CD4-positive, CD25-positive, alpha-beta regulatory T cell (primary cell): ENCODE data around the gene CEP112. TPM values are rescaled to one million over a fixed set of nuclear protein-coding genes. Genes with fewer than 3 reads are reported as not detected.

ENCODE experiments used
- ATAC-seq, 2 donors: fragments of 150-1000 bp; cut with Tn5 transposase; one replicate each; pipeline ENCODE4 v1.10.0; 2021; ENCODE audit warnings: low read depth in 2 of 2, moderate number of reproducible peaks in 2 of 2, moderate library complexity in 1 of 2
- DNase-seq, 3 donors: peaks; one replicate each; pipeline versions ENCODE4 v3.0.0 to v3.0.0-alpha.2; 2012 to 2022; ENCODE audit warnings: mixed read lengths in 1 of 3
- H3K27ac ChIP-seq: one replicate; pipeline ENCODE4 v1.7.0; 2013; ENCODE audit warnings: mild to moderate bottlenecking, low read length; ENCODE audit not compliant: insufficient read depth, poor library complexity, severe bottlenecking
- H3K27me3 ChIP-seq: one replicate; pipeline ENCODE4 v1.7.0; 2013; ENCODE audit warnings: low read length; ENCODE audit not compliant: control insufficient read depth, insufficient read depth
- H3K36me3 ChIP-seq: one replicate; pipeline ENCODE4 v1.7.0; 2013; ENCODE audit warnings: mild to moderate bottlenecking, low read length, moderate library complexity; ENCODE audit not compliant: control insufficient read depth, insufficient read depth
- H3K4me1 ChIP-seq: 2 replicates; pipeline ENCODE4 v1.7.0; 2013; ENCODE audit warnings: mild to moderate bottlenecking, low read length; ENCODE audit not compliant: insufficient read depth, control insufficient read depth, poor library complexity, severe bottlenecking
- H3K4me3 ChIP-seq: one replicate; pipeline ENCODE4 v1.7.0; 2013; ENCODE audit warnings: low read depth, mild to moderate bottlenecking, low read length, moderate library complexity
- H3K9me3 ChIP-seq, 2 experiments: 1 replicate in 1 of 2; 2 replicates in 1 of 2; pipeline ENCODE4 v1.7.0; 2013; ENCODE audit warnings: low read length in 2 of 2, mild to moderate bottlenecking in 1 of 2, moderate library complexity in 1 of 2; ENCODE audit not compliant: control insufficient read depth in 2 of 2
- H3K27ac Mint-ChIP-seq, 3 donors: one replicate each; pipeline ENCODE4 v1.8.0; 2020 to 2022; ENCODE audit warnings: mild to moderate bottlenecking in 3 of 3, mixed read lengths in 3 of 3, moderate library complexity in 2 of 3
- H3K27me3 Mint-ChIP-seq: one replicate; pipeline ENCODE4 v1.8.0; 2022; ENCODE audit warnings: mild to moderate bottlenecking, mixed read lengths
- H3K36me3 Mint-ChIP-seq: one replicate; pipeline ENCODE4 v1.8.0; 2020; ENCODE audit warnings: mixed read lengths
- H3K4me1 Mint-ChIP-seq, 4 donors: one replicate each; pipeline ENCODE4 v1.8.0; 2020 to 2022; ENCODE audit warnings: mixed read lengths in 4 of 4, mild to moderate bottlenecking in 1 of 4
- H3K4me3 Mint-ChIP-seq, 4 donors: one replicate each; pipeline ENCODE4 v1.8.0; 2020 to 2022; ENCODE audit warnings: mild to moderate bottlenecking in 4 of 4, mixed read lengths in 4 of 4, moderate library complexity in 3 of 4
- H3K9me3 Mint-ChIP-seq, 7 donors: one replicate each; pipeline ENCODE4 v1.8.0; 2020 to 2022; ENCODE audit warnings: mixed read lengths in 7 of 7, mild to moderate bottlenecking in 3 of 7, moderate library complexity in 2 of 7
- polyA plus RNA-seq, 4 donors: library from polyadenylated mRNA; unstranded; fragments of 300-500 nt; fragmentation: Illumina TruSeq; gene quantifications; one replicate each; pipeline ENCODE4 v1.2.3, GENCODE V29; 2021
- total RNA-seq: library from RNA; stranded (reverse); gene quantifications from one replicate; pipeline ENCODE4 v1.2.3, GENCODE V29; 2022

CEP112 gene
- total and polyA plus RNA-seq, 5 donors from 2014 or later: 0.15 to 2.3 (median 0.54) TPM; not detected in 1

DNA sequence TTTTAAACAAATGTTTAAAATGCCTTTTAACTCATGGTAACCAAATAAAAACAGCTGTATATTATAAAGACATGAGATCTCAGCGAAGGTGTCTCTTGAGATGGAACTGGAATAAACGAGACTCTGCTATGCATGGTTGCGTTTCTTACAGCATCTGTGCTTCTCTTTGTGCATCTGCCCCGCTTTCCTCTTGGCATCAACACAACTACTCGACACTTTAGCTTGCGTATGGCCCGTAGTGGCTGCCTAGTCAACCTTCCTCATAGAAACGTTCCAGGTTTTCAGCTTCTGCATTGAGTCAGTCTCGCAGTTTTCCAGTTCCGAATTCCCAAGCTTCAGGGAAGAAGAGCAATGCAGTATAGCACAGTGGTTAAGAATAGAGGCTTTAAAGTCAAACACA is 214.9 kb downstream of the CEP112 start:
- peaks cover 15% of the 10 kb centered on the region for H3K27me3 Mint-ChIP-seq
- H3K36me3 ChIP-seq: no peaks in the 10 kb centered on the region
- H3K4me1 Mint-ChIP-seq: no peaks in the 10 kb centered on the region
- H3K27me3 ChIP-seq: no peaks in the 10 kb centered on the region
- no peaks in the 10 kb centered on the region for H3K9me3 ChIP-seq
- ATAC-seq (no peak), DNase-seq (no peak)
- no peak overlapping the region for H3K4me3 Mint-ChIP-seq
- no peak overlapping the region for H3K4me3 ChIP-seq
- no peaks in the 10 kb centered on the region for H3K36me3 Mint-ChIP-seq
- H3K9me3 Mint-ChIP-seq: peaks cover 0 to 3% (median 0%) of the 10 kb centered on the region in 7 donors
- H3K27ac Mint-ChIP-seq: no peak overlapping the region
- H3K4me1 ChIP-seq: no peaks in the 10 kb centered on the region
- H3K27ac ChIP-seq: no peak overlapping the region

DNA sequence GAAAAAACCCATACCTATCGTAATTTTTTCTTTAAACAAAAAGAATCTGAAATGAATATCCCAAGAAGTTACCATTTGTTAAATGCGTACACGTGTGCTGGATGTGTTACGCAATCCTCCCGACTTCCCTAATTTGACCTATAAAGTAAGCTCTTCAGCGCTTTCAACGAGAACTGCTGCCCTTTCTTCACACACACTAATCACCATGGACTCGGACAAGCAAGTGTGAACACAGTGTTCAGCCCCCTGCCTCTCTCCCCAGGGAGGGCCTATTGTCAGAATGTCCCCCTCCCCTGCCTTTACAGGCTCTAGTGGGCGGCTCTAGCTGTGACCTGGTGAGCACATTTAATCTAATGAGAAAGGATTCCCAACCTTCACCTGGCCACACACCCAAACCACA is 216.1 kb downstream of the CEP112 start:
- Histone ChIP-seq H3K9me3 (no peaks in the 10 kb centered on the region), H3K27me3 (no peaks in the 10 kb centered on the region), H3K4me3 (no peak overlapping the region), H3K4me1 (no peaks in the 10 kb centered on the region), H3K27ac (no peak overlapping the region), H3K36me3 (no peaks in the 10 kb centered on the region)
- Mint-ChIP-seq H3K4me1 (no peaks in the 10 kb centered on the region), H3K27me3 (peaks cover 12% of the 10 kb centered on the region), H3K9me3 (peaks cover 0 to 3% (median 0%) of the 10 kb centered on the region in 7 donors), H3K4me3 (no peak overlapping the region), H3K36me3 (no peaks in the 10 kb centered on the region), H3K27ac (no peak overlapping the region)
- DNase-seq: no peak
- no peak for ATAC-seq

DNA sequence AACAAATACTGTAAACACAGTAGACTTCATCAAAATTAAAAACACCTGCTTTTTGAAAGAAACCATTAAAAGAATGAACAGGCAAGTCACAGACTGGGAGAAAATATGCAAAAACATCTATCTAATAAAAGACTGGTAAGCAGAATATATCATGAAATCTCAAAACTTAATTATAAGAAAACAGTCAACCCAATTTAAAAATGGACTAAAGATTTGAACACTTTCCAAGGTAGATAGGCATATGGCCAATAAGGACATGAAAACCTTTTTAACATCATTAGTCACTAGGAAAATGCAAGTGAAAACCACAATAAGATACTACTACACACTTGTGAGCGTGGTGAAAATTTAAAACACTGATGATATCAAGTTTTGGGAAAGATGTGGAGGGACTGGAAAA is 218.7 kb downstream of the CEP112 start:
- peaks cover 0 to 3% of the 10 kb centered on the region in 2 experiments for H3K9me3 ChIP-seq
- no peak overlapping the region for H3K4me3 Mint-ChIP-seq
- ATAC-seq: no peak
- H3K27ac Mint-ChIP-seq: no peak overlapping the region
- no peaks in the 10 kb centered on the region for H3K4me1 ChIP-seq
- no peaks in the 10 kb centered on the region for H3K36me3 ChIP-seq
- peaks cover 0 to 3% (median 0%) of the 10 kb centered on the region in 7 donors for H3K9me3 Mint-ChIP-seq
- peaks cover 6% of the 10 kb centered on the region for H3K27me3 Mint-ChIP-seq
- H3K27ac ChIP-seq: no peak overlapping the region
- DNase-seq: no peak
- no peaks in the 10 kb centered on the region for H3K27me3 ChIP-seq
- H3K4me1 Mint-ChIP-seq: no peaks in the 10 kb centered on the region
- H3K36me3 Mint-ChIP-seq: no peaks in the 10 kb centered on the region
- no peak overlapping the region for H3K4me3 ChIP-seq

DNA sequence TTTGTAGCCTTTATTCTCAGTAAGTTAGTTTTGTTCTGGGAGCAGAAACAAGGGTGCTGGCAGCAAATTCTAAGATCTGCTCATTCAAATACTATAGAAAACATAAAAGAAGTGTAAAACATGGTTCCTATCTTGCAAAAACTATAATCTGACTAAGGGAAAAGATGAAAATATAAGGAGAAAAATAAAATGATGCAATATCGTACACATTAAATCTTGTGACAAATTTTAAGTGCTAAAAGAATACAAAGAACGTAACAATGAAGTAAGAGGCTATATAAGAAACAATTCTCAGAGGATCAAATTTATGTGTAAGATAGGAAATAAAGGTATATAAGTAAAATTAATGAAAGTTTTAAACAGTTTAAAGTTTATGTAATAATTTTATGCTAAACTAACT is 224.6 kb downstream of the CEP112 start:
- DNase-seq: no peak
- Mint-ChIP-seq H3K36me3 (no peaks in the 10 kb centered on the region), H3K4me3 (no peak overlapping the region), H3K4me1 (no peaks in the 10 kb centered on the region), H3K27me3 (no peaks in the 10 kb centered on the region), H3K27ac (no peak overlapping the region), H3K9me3 (peaks cover 0 to 5% (median 1%) of the 10 kb centered on the region in 7 donors)
- Histone ChIP-seq H3K36me3 (no peaks in the 10 kb centered on the region), H3K4me1 (no peaks in the 10 kb centered on the region), H3K27me3 (no peaks in the 10 kb centered on the region), H3K27ac (no peak overlapping the region), H3K9me3 (peaks cover 0 to 3% of the 10 kb centered on the region in 2 experiments), H3K4me3 (no peak overlapping the region)
- no peak for ATAC-seq

DNA sequence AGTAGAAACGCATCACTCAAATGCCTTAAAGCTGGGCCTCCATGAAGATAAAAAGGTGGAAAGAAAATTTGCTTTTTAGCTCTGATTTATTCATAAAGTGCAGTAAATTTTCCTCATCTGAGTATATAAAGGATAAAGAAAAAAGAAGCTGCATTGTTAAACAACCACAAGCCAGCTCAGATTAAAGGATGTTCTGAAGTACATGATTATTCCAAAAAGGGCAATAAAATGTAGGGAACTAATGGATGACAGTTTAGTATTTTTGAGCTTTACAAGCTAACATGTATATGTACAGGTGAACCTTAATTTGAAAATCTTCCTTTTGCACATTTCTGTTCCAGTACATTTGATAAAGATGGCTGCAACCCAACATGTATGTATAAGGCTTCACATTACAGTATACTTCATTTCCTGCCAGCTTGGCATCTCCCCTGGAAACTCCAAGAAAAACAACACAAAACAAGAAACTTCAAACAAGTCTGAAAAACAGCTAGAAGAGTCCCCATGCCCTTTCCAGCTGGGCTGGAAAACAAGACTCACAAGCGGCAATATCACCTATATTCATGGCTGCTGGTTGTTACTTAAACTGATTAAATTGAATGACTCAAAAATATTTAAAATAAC is 225.7 kb downstream of the CEP112 start:
- DNase-seq (no peak), ATAC-seq (no peak)
- Histone ChIP-seq H3K4me1 (no peaks in the 10 kb centered on the region), H3K36me3 (no peaks in the 10 kb centered on the region), H3K4me3 (no peak overlapping the region), H3K9me3 (peaks cover 0 to 3% of the 10 kb centered on the region in 2 experiments), H3K27me3 (no peaks in the 10 kb centered on the region), H3K27ac (no peak overlapping the region)
- no peaks in the 10 kb centered on the region for H3K4me1 Mint-ChIP-seq
- H3K36me3 Mint-ChIP-seq: no peaks in the 10 kb centered on the region
- peaks cover 0 to 5% (median 1%) of the 10 kb centered on the region in 7 donors for H3K9me3 Mint-ChIP-seq
- no peak overlapping the region for H3K27ac Mint-ChIP-seq
- H3K27me3 Mint-ChIP-seq: no peaks in the 10 kb centered on the region
- no peak overlapping the region for H3K4me3 Mint-ChIP-seq

DNA sequence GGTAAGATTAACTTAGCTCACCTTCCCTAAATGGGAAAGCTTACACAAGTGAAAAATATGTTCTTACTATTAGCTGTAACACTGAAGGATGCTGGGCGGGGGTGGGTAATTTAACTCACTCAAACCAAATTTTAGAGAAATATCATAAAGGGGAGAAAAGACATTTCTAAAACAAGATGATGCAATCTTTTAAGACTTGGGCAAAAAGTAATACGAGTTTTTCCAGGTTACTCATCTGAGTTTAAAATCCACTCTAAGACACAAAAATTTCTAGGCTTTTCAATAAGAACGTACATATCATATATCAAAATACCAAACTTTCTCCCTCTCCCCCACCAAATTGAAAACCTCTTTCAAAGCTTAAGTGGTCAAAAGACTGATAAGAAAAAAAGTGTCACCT is 228.8 kb downstream of the CEP112 start:
- Histone ChIP-seq H3K9me3 (peaks cover 1 to 11% of the 10 kb centered on the region in 2 experiments), H3K4me3 (no peak overlapping the region), H3K27me3 (no peaks in the 10 kb centered on the region), H3K4me1 (no peaks in the 10 kb centered on the region), H3K36me3 (no peaks in the 10 kb centered on the region), H3K27ac (no peak overlapping the region)
- Mint-ChIP-seq H3K4me3 (no peak overlapping the region), H3K27me3 (no peaks in the 10 kb centered on the region), H3K36me3 (no peaks in the 10 kb centered on the region), H3K4me1 (no peaks in the 10 kb centered on the region), H3K27ac (no peak overlapping the region), H3K9me3 (peaks cover 0 to 5% (median 1%) of the 10 kb centered on the region in 7 donors)
- ATAC-seq (no peak), DNase-seq (no peak)

DNA sequence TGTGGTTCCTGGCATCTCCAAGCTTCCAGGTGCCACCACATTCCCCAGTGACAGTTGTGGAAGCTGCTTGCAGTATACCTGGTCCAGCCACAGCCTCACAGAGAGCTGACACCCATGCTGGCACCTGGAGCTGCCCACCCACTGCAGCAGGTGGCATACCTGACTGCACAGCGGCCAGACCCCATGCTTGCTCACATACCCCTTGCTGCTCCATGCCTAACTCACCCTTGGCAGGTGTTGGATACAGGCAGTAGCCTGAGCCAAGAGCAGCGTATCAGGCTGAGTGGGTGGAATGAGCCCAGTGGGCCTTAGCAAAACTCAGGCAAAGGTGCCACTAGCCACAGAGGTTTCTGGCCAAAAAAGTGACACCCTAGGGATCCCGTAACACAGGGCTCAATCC is 232.3 kb downstream of the CEP112 start:
- Mint-ChIP-seq H3K9me3 (peaks cover 0 to 8% (median 5%) of the 10 kb centered on the region in 7 donors), H3K27ac (no peak overlapping the region), H3K36me3 (no peaks in the 10 kb centered on the region), H3K4me3 (no peak overlapping the region), H3K27me3 (no peaks in the 10 kb centered on the region), H3K4me1 (no peaks in the 10 kb centered on the region)
- no peaks in the 10 kb centered on the region for H3K36me3 ChIP-seq
- H3K9me3 ChIP-seq: peaks cover 4 to 14% of the 10 kb centered on the region in 2 experiments
- H3K27me3 ChIP-seq: no peaks in the 10 kb centered on the region
- DNase-seq (no peak), ATAC-seq (no peak)
- no peaks in the 10 kb centered on the region for H3K4me1 ChIP-seq
- H3K4me3 ChIP-seq: no peak overlapping the region
- no peak overlapping the region for H3K27ac ChIP-seq

DNA sequence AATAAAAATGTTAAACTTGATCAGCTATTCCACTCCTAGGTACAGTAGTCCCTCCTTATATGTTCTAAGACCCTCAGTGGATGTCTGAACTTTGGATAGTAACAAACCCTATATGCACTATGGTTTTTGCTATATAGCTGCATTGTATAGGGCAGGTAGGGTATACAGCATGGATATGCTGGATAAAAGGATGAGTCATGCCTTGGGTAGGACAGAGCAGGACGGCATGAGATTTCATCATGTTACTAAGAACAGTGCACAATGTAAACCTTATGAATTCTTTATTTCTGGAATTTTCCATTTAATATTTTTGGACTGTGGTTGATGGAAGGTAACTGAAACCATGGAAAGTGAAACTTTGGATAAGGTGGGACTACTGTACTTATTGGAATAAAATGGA is 235.1 kb downstream of the CEP112 start:
- no peaks in the 10 kb centered on the region for H3K27me3 ChIP-seq
- H3K9me3 ChIP-seq: peaks cover 4 to 14% of the 10 kb centered on the region in 2 experiments
- Mint-ChIP-seq H3K9me3 (peaks cover 0 to 14% (median 12%) of the 10 kb centered on the region in 7 donors), H3K4me1 (no peaks in the 10 kb centered on the region), H3K27ac (no peak overlapping the region), H3K36me3 (no peaks in the 10 kb centered on the region), H3K27me3 (no peaks in the 10 kb centered on the region), H3K4me3 (no peak overlapping the region)
- no peak for DNase-seq
- H3K27ac ChIP-seq: no peak overlapping the region
- no peak for ATAC-seq
- H3K36me3 ChIP-seq: no peaks in the 10 kb centered on the region
- no peak overlapping the region for H3K4me3 ChIP-seq
- H3K4me1 ChIP-seq: no peaks in the 10 kb centered on the region
